Dermis microvascular lymphatic vessel endothelial cell (primary cell): Measurements from ENCODE around the gene VWA7. TPM values are rescaled to one million over a fixed set of nuclear protein-coding genes. Genes with fewer than 3 reads are reported as not detected.

Source experiments
- DNase-seq, 2 donors: peaks; one replicate each; pipeline versions ENCODE4 v3.0.0 to v3.0.0-alpha.2; 2010; ENCODE audit warnings: low read depth in 2 of 2
- total RNA-seq: library from RNA; depleted of rRNA; stranded (reverse); fragments of >200 nt; gene quantifications from 2 replicates; pipeline ENCODE4 v1.2.1, GENCODE V29; 2014

VWA7 gene
- total RNA-seq, 1 donor from 2014 or later: under 0.01 TPM

DNA sequence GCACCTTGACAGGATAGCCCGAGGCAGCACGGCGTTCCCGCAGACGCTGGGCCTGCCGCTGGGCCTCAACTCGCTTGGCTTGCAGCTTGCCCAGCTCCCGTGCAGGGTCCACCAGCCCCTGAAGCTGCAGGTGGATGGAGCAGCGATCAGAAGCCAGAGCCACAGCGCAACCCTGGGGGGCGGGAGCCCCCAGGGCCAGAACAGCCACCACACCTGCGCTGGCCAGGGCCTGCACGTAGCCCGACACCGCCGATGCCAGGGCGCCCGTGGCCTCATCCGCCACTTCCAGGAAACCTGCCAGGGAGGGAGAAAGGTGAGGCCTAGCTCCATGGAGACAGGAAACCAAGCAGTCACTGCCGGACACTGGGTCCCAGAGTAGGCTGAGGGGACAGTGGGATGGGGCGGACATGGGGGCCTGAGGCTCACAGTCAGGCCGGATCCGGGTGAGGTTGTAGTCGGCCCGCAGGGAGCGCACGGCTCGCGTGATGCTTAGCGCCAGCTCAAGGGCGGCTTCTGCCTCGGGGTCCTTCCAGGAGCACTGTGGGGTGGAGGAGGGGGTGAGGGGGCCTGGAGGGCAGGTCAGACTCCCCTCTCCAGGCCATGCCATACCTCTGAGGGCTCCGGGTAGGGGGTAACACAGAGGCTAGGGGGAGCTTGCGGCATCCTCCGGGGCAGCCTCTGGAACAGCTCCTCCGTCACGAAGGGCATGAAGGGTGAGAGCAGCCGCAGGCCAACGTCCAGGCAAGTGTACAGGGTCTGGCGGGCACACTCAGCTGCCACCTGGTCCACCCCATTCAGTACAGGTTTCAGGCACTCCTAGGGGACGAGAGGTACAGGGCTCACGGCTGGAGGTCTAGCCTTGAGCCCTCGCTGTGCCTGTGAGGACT lies 2.1 kb upstream of the VWA7 start:
- DNase-seq: no peak

DNA sequence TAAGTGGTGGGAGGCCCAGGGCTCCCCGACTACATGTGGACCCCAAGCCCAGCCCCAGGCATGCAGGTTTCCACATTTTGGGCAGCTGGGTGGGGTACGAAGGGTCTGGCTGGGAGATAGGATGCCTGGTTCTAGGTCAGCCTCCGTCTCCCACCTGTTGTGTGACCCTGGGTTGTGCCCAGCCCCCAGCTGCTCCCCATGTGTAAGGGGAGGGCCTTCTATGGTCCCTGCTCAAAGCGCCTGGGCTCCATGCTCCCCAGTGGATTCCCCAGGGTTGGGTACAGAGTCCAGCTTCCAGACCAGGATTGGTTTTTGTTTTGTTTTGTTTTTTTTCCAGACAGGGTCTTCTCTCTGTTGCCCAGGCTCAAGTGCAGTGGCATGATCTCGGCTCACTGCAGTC lies 1.1 kb upstream of the VWA7 start:
- no peak for DNase-seq

DNA sequence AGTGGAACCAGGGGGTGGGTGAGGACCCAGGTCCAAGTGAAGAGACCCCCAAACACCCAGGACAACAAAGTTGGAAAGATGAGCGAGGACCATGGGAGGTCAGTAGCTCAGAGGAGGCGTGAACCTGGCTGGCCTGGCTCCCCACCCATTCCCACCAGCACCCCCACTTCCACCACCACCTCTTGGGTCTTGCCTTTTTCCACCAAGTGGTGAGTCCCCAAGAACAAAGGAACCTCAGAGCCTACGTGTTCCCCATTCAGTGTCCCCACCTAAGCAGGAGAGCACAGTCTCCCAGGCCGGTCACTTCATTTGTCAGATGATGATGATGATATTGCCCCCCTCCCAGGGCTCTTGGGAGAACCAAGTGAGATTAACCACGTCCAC lies 531 bp upstream of the VWA7 start:
- no peak for DNase-seq

DNA sequence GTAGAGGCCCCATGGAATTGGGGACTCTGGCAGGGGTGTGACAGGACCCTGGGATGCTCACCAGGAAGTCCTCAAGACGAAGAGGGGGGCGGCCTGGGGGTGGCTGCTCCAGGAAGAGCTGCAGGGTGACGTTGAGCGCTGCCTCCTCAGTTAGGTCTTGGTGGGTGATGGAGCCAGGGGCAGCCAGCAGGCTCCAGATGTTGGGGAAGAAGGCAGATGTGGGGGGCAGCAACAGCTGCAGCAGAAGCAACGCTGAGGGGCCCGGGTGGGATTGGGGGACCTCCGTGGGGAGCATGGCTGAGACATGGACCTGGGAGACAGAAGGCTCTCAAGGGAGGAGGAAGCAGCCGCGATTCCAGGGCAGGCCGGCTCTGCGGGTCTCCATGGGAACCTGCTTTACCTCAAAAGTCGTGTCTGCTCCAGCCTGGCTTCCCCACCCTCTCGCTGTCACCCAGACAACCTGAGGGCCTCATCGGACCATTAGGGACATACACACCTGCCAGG lies 591 bp downstream of the VWA7 start:
- DNase-seq: no peak

DNA sequence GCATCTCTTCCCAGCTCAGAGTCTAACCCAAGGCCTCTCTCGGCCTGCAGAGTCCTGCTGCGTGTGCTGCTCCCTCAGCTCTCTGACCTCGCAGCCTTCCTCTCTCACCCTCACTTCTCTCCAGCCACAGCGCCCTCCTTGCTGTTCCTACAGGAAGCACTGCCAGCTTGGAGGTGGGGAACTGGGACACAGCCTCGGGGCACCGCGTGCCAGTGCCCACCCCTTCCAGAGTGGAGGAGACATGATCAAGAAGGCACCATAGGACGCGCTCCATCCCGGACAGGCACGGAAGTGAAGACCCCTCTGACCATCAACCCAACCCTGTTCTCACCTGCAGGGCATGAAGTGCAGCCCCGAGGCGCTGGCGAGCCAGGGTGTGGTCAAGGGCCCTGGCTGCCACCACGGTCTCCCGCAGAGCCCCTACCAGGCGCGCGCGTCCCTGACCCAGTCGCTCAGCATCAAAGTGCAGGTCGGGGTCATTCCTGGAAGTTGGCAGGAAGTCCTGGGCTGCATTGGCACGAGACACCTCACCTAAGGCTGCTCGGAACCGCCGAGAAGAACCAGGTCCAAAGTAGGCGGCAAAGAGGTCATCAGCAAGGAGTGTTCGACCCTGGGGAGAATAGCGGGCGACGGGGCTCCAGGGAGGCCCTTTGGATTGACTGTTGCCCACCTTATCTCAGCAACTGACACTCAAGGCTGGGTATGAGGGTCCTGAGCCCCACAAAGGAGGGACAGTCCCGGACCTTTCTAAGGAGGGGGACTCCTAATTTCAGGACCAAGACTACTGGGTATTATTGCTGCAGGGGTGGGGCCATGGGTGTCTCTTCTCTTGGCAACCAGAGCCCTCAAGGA lies 1.3 kb downstream of the VWA7 start:
- no peak for DNase-seq

DNA sequence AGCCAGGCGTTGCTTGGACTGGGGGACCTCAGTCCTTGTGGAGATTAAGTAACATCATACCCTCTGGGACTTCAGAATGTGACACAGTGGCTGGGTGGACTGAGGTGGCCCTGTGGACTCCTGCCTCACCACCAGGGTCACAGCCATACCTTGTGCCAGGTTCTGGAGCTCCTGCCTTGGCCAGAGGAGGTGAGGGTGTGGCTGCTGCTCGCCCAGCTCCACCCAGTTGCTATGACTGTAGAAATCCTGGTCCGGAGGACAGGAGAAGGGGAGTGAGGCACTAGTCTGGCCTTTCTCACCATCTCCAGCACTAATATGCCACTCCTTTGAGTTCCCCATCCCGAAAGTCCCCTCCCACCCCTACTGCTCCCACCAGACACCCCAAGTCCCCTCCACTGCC lies 1.9 kb downstream of the VWA7 start:
- no peak for DNase-seq

DNA sequence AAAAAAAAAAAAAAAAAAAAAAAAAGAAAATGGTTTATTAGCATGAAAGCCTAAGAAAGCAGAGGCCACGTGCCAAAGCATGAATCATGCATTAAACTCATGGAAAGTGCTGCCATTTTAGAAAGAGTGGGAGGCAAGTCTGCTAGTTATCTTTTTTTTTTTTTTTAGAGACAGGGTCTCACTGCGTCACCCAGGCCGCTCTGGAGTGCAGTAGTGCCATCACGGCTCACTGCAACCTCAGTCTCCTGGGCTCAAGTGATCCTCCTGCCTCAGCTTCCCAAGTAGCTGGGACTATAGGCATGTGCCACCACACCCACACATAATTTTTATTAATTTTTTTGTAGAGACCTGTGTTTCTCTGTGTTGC lies 5.2 kb downstream of the VWA7 start:
- DNase-seq: no peak

DNA sequence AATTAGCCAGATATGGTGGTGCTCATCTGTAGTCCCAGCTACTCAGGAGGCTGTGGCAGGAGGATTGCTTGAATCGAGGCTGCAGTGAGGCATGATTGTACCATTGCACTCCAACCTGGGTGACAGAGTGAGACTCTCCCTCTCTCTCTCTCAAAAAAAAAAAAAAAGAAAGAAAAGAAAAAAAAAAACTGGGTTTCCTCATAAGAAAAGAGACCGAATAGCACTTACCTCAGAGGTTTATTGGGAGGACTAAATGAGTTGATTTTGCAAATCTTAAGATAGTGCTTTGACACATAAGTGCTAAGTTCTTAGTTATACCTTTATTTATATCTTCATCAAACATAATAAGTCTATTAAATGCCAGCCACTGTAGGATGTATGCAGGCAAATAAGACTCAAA lies 6.3 kb downstream of the VWA7 start:
- no peak for DNase-seq

DNA sequence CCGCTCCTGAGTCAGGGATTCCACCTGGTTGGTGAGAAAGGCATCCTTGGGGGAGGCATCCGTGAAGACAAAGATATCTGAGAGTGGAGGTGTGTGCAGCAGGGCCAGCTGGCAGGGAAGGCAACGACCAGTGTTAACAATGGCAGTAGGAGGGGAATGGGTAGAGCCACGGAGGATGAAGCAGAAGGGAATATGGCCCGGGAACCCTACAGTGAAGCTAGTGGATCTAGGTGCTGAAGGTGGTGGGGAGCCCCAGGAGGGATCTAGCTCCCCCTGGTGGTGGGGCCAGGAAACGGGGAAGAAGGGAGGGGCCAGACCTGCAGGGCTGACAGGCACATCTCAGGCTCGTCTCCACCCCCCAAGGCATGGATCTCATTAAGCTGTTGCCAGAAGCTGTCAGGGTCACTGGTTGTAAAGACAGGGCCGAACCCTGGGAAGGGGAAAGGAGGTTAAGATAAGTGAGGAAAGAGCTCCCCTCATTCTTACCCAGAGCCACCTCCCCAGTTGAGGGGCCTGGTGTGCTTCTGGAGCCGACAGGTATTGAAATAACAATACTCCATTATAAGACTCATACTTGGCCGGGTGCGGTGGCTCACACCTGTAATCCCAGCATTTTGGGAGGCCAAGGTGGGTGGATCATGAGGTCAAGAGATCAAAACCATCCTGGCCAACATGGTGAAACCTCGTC lies 7.3 kb downstream of the VWA7 start:
- DNase-seq: peak; percentile 39 to 67

DNA sequence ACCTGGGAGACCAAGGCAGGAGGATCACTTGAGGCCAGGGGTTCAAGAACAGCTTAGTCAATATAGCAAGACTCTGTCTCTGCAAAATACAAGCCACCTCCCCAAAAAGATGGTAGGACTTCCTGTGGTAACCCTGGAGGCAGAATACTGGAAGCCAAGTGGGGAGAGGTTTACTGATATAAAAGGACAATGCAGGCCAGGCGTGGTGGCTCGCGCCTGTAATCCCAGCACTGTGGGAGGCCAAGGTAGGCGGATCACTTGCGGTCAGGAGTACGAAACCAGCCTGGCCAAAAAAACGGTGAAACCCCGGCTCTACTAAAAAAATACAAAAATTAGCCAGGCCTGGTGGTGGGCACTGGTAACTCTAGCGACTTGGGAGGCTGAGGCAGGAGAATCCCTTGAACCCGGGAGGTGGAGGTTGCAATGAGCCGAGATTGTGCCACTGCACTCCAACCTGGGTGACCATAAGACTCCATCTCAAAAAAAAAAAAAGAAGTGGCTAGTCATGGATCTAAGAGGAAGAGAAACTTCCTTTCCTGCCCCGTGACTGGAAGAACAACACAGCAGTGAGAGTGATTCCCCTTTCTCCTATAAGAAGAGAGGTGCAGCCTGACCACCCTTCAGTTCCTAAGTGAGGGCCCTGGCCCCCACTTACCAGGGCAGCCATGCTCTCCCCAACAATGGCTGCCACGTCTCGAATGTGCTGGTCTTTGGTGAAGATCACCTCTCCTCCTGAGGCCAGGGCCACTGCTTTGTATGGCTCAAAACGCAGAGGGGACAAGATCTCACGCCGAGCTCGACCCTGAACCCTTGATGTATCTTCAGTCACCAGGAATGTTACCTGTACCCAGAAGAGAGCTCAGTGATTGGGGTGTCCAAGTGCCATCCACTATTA lies 8.5 kb downstream of the VWA7 start:
- DNase-seq: peak in 1 of 2 donors; percentile 30

DNA sequence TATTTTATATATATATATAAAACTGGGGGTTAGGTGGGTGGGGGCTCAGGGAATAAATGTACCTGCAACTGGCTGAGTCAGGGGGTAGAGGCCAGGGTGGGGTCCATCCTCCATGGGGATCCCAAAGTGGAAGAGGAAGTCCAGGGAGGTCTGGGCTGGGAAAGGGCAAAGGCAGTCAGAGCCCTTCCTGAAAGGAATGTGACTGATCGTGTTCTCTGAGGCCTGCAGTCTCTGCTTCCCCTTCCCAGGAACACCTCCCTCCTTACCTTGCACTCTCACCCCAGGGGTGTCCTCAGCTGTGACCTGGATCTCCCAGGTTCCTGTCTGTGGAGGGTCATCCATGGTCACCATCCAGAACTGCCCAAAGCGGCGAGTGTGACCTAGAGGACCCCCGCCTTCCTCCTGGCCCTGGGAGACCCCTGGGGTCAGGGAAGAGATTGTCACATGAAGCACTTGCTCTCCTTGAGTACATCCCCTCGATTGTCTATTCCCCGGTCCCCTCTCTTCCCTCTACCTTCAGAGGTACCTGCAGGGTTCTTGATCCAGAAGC lies 10.0 kb downstream of the VWA7 start:
- DNase-seq: no peak

DNA sequence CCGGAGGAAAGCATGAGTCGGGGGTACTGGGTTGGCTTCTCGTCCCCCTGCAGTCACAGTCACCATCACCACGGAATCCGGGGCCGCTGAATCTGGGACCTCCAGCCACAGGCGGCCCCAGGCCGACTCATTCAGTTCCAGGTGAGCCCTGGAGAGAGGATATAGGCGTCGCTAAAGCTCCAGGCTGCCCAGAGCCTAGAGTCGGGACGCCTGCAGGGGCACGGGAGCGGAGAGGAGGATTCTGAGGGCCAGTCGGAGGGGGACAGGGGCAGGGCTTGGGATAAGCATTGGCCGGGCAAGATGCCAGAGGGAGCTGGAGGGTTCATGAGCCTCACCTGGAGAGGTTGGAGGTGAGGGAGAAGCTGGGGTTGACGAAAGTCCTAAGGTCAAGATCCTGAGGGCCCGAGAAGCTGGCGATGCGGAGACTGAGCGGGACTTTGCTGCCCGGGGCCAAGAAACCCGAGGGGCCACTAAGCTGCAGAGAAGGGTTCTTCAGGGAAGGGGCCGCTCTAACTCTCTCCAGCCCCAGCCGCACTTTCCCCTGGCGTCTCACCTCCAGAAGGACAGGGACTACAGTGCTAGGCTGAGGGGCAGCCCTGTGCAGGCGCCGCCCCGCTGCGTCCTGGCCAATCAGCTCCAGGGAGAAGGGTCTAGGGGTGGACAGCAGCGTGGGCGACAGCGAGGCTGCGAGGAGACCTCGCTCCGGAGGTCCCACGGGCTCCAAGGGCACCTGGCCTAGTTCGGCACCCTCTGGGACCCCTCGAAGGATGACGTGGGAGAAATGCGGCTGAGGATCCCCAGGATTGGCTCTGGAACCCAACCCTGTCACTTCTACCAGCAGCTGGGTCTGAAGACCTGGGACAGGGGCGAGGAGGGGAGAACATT lies 11.0 kb downstream of the VWA7 start:
- DNase-seq: peak in 1 of 2 donors; percentile 45

DNA sequence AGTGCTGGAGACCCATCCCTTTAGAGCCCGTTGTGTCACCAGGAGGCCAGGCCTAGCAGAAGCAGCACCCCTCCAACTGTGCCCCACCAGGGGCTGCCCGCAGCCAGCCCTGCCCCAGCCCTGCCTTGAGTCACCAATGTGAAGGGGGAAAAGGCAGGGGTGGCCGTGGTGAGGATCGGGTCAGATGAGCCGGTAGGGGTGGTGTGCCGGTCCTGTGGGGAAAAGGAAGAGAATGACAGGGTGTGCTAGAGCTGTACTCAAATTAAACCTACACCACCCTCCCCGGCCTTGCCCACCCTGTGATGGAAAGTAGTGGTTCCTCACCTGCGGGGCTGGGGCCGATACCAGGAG lies 11.6 kb downstream of the VWA7 start:
- DNase-seq: no peak

DNA sequence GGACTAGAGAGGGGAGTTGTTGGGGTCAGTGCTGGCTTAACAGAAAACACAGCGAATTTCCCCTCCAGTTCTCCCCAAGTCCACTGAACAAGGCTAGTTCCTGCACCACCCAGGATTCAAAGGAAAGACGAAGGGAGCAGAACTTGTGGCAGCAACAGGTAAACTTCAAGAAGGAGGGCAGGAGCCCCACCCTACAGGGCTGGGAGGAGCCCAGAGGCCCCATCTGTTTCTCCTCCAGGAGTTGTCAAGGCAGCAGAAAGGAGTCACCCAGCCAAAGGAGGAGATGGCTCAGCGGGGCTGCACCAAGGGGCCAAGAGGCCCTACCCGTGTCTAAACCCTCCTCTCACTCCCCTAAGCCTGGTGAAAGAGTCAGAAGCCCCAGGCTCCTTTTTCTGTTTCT lies 12.9 kb downstream of the VWA7 start:
- DNase-seq: no peak

DNA sequence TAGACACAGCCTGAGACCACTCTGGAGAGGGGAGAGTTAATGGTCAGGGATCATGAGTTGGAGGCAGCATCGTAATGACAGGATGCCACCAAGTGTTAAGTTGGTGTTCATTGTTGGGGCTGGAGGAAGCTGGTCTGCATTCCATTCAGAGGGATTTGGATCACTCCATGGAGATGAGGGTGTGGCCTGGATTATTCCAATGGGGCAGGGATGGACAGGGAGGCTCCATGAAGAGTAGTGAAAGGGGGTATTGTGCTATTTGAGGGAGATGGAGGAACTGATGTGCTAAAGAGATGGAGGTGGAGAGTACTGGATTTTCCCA lies 13.5 kb downstream of the VWA7 start:
- DNase-seq: peak; percentile 63 to 89

DNA sequence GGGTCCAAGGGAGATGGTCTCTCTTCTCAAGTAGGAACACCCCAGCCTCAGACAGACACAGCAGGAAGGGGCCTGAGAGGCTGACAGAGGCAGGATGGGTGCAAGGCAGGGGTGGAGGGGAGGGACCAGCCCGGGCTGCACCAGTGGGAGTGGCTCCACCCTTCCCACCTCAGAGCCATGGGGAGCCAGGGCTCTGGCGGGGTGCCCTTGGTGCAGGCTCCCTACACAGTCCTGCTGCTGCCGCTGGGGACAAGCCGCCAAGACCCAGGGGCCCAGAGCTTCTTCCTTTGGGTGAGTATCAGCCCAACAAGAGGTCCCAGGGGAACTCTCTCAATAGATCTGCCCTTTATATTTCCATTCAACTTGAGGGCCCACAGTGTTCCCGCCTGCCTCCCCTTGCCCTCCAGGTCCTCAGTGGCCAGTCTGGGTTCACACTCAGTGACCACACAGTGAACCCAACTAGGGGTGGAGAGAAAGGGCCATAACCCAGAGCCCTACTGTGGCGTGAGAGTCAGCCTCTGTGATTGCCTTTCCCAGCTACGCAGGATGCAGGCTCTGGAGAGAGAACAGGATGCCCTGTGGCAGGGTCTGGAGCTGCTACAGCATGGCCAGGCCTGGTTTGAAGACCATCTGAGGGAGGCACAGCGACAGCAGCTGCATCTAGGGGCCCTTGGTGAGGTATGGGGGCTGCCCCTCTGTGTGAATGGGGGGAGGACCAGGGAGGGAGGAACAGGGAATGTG lies 14.1 kb downstream of the VWA7 start:
- DNase-seq: no peak

DNA sequence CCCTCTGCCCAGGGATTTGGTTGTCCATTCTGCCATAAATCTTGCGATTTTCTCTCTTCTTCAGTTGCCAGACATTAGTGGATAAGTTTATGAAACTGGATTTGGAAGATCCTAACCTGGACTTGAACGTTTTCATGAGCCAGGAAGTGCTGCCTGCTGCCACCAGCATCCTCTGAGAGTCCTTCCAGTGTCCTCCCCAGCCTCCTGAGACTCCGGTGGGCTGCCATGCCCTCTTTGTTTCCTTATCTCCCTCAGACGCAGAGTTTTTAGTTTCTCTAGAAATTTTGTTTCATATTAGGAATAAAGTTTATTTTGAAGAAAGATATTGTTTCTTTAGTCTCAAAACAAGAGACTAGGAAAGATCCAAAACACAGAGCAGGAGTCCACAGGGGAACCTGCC lies 14.8 kb downstream of the VWA7 start, which contains the start of gene SAPCD1:
Gene SAPCD1, plus strand, starts transcription at position 301 of the 400 bp plus-strand sequence. CDS start 399 bp downstream, outside the sequence.
- no peak for DNase-seq

DNA sequence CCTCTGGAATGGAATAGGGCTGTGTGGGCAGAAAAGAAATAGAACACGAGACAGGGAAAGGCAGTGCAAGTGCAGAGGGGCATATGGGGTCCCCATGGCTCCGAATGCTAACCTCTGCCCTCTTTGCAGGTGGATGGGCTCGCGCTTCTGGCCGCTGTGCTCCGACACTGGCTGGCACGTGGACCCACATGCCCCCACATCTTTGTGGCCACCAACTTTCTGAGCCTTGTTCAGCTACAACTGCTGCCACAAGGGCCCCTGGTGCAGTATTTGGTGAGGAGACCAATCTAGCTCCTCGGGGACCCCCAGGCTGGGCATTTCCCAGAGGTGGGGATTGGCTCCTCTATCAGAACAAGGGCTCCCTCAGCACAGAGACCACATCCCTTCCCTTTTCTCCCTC lies 15.8 kb downstream of the VWA7 start:
- no peak for DNase-seq

DNA sequence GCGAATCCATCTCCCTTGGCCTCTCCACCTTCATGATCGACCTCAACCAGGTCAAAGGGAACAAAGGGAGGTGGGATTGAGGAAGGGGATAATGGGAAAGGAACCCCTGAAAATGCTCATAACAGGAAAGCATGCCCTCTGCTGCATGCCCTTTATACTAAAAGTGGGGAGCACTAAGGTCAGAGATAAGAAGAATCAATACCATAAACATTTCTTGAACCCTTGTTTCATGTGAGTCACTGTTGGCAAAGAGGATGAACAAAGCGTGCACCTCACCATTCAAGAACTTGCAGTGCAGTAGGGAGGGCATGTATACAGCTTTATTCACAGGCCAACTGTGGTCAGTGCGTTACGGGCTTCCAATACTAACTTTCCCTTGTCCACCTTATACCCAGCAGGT lies 16.3 kb downstream of the VWA7 start:
- DNase-seq: no peak
